Fibroblast of skin of back (primary cell): ENCODE results near the gene PEAK3. TPM values are rescaled to one million over a fixed set of nuclear protein-coding genes. Genes with fewer than 3 reads are reported as not detected.
A peak's percentile ranks its signal among the peaks of the same experiment; 100 is the strongest.

Experiments used
- DNase-seq: peaks from one replicate; pipeline ENCODE4 v3.0.0-alpha.2; 2013
- polyA plus RNA-seq, 2 experiments: library from polyadenylated mRNA; unstranded; fragments of 120-200 nt; gene quantifications; one replicate each; pipeline ENCODE4 v1.2.1, GENCODE V29; 2013; ENCODE audit not compliant: insufficient read length in 2 of 2

Gene PEAK3
- 0.29 TPM for polyA plus RNA-seq (2013, experiment 1 of 2; ENCODE audit: insufficient read length)
- 0.19 TPM for polyA plus RNA-seq (2013, experiment 2 of 2; ENCODE audit: insufficient read length)

GRCh38 chr19:2282062-2282861 is at the start of gene PEAK3:
Gene PEAK3, minus strand, starts transcription at chr19:2282175. Its CDS starts 1,244 bp downstream, at chr19:2280931.
- peak; percentile 67 for DNase-seq

- DNase-seq = no peak
These were observed 48.8 kb upstream of the PEAK3 start for GRCh38 chr19:2330632-2331284.

DNA sequence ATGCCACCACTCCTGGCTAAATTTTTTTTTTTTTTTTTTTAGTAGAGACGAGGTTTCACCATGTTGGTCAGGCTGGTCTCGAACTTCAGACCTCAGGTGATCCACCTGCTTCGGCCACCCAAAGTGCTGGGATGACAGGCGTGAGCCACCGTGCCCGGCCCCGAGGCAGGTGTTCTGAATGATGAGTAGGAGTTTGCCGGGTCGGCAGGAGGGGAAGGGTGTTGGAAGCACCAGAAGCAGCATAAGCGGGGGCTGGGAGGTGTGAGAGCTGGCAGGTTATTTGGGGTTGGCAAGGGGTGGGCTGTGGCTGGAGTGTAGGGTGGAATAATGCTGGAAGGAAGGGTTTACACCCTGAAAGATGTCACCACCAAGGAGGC is 48.3 kb upstream of the PEAK3 start:
- DNase-seq = no peak

- no peak for DNase-seq
These were observed 47.5 kb upstream of the PEAK3 start for GRCh38 chr19:2329501-2329916.

- no peak for DNase-seq
These were observed 47.1 kb upstream of the PEAK3 start for GRCh38 chr19:2329149-2329478.

DNA sequence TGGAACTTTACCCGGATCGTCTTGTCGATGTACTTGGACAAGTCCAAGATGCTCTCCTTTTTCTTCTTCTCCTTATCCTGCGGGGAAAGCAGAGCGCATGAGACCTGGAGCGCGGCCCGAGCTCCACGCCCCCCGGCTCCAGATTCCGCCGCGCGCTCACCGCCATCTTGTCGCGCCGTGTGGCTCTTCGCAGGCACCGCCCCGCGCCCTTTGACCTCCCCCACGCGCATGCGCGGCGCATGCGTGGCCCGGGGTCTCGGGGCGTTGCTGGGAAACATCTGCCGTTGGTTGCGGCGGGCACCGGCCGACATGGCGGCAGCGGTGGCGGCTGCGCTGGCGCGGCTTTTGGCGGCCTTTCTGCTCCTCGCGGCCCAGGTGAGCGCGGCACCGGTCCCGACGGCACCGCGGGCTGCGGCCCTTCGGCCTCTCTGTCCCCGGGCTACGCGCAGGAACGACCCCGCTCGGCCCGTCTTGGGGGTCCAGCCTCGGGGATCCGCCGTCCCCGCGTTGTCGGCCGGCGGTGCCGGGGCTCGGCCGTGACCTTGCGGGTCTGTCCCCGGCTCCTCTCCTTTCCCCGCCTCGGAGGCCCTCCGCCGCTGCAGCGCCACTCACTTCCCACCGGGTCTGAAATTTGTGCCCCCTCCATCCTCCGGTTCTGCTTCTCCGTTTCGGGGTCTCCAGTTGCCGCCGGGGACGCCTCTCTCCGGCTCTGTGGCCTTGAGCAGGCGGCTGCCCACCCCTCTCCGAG is 46.6 kb upstream of the PEAK3 start, which contains the start of the genes LSM7 and SPPL2B:
LSM7 (minus strand) TSS at position 186 of the 748 bp plus-strand sequence; CDS start at position 166, 20 bp downstream.
SPPL2B (plus strand) TSS at position 284 of the 748 bp plus-strand sequence; CDS start at position 310, 26 bp downstream.
- peak; percentile 88 for DNase-seq

GRCh38 chr19:2327773-2328400 is 45.9 kb upstream of the PEAK3 start:
- DNase-seq = peak; percentile 93

GRCh38 chr19:2326699-2327360 is 44.9 kb upstream of the PEAK3 start:
- no peak for DNase-seq

- no peak for DNase-seq
These were observed 43.5 kb upstream of the PEAK3 start for GRCh38 chr19:2325281-2326046.

DNA sequence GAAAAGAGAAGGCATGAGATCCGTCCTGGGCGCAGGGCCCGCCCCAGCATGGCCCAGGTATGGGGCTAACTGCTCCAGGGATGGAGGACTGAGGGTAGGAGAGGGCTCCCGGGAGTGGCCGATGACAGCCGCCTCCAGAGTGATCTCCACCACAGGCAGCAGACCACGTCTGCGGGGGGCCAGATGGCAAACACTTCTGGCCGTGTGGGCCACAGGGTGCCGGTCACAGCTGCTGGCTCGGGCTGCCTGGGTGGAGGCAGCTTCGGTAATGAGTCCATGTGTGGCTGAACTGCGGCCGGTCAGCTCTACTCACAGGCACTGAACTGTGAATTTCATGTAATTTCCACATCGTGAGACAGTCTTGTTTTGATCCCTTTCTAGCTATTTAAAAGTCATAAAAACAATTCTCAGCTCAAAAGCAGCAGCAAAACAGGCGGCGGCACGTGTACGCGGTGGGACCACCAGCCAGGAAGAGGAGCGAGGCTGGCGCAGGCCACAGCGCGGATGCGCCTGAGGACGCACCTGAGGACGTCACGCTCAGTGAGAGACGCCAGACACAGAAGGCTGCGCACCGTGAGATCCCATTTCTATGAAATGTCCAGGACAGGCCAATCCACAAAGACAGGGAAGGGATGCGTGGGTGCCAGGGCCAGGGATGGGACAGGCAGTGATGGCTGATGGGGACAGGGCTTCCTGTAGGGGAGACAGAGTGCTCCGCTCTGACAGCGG is 42.4 kb upstream of the PEAK3 start:
- DNase-seq = no peak

- DNase-seq = no peak
These were observed 41.7 kb upstream of the PEAK3 start for GRCh38 chr19:2323707-2324106.

DNA sequence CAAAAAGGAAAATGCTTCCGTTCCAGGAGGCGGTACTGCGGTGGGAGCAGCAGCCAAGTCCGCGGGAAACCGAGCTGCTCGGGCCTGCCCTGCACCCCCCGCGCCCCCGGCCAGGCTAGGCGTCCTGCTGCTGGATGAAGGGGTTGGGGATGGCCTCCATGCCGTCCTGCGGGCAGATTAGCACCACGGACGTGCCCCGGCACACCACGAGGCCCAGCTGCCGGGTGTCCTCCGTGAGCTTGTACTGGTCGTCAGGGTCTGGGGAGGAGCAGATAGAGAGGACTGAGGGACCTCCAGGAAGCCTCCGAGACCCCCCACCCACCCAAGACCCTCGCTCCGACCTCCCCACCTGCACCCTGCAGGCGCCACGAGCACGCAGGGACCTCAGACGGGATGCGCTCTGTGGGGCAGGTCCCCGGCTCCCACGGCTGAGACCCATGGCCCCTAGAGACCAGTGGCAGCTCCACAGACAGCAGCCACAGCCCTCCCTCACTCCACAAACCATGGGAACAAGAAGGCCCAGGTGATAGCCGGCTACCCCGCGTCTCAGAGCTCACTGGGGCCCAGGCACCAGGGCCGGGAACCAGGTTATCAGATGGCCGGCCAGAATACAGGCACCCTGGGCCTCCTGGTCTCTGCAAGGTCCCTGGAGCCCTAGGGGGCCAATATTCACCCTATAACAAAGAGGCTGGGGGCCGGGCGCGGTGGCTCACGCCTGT is 39.7 kb upstream of the PEAK3 start:
- no peak for DNase-seq

GRCh38 chr19:2320939-2321338 is 39.0 kb upstream of the PEAK3 start:
- no peak for DNase-seq

DNA sequence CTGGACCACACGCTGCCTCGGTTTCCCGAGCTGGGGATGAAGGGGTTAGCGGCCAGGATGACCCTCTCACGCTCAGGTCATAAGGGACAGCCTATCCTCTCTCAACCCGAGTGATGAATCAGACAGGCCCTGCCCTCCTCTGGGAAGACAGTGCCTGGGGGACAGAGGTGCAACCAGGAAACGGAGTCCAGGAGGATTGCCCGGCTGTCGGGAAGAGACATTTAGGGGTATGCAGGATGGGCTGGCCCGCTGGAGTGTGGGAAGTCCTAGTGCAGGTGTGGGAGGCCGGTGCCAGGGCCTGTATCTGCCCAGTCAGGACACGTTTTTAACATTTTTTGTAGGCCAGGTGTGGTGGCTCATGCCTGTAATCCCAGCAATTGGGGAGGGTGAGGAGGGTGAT is 38.1 kb upstream of the PEAK3 start:
- no peak for DNase-seq

- DNase-seq = no peak
These were observed 37.6 kb upstream of the PEAK3 start for GRCh38 chr19:2319551-2319950.

DNA sequence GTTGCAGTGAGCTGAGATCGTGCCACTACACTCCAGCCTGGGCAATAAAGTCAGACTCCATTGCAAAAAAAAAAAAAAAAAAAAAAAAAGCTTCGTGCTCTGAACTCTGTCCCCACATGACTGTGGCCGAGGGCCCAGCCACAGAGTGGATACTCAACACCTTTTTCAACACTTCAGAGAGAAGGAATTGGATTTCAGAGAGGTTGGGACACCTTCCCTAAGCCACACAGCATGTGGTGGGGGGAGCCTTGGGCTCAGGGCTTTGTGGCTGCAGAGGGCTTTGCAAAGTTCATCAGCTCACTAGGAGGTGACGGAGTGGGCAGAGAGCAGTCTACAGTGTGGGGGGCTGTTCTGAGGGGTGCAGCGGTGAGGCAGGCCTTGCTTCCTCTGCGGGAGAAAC is 36.9 kb upstream of the PEAK3 start:
- no peak for DNase-seq

DNA sequence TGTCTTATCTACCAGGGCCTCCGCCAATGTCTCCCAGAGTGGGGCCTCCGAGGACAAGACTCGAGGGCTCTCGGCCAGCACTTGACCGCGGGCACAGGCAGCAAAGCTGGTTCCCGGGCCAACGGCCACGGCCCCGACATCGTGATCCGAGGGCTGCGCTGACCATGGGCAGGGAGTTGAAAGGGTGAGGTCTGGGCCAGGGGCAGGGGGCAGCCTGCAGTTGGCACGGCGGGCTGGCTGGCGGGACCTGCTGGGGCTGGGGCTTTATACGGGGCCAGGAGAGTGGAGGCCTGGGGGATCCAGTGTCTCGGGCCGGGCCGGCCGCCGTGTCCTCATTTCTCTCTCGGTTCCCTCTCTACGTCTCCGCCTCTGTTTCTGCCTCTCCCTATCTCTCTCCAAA is 35.8 kb upstream of the PEAK3 start:
- DNase-seq = no peak

DNA sequence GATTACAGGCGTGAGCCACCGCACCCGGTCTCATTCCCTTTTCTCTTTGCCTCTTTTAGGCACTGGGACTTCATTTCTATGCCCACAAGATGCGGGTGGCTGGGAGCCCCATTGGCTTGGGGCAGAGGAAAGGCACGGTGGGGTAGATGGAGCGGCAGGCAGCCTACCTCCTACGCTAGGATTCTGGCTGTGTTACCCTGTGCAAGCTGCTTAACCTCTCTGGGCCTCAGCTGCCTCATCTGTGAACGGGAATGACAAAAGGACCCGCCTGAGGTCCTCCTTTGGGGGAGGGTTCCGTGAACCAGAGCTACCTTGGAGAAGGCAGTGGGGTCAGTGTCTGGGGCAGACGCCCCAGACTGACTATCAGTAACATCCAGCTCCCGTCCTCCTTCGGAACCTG is 35.3 kb upstream of the PEAK3 start:
- no peak for DNase-seq

- peak; percentile 54 for DNase-seq
These were observed 33.9 kb upstream of the PEAK3 start for GRCh38 chr19:2315818-2316353.
